ENCODE results near the gene NTN3. TPM values are rescaled to one million over a fixed set of nuclear protein-coding genes. Genes with fewer than 3 reads are reported as not detected.

Gene NTN3
- total and polyA plus RNA-seq, 4 donors: 0.42 TPM; not detected in 3

- no peaks in the 10 kb centered on the region for H3K36me3 ChIP-seq (ENCODE audit: control insufficient read depth in 1 of 2, insufficient read depth in 2 of 2, low read length in 1 of 2)
- H3K9me3 ChIP-seq (ENCODE audit: control insufficient read depth, low read length): no peaks in the 10 kb centered on the region
- DNase-seq (peak in 1 of 2 donors; percentile 71), ATAC-seq (ENCODE audit: low FRiP score) (peak; percentile 24)
- H3K4me3 ChIP-seq (ENCODE audit: low read length in 2 of 2): no peak overlapping the region
- no peak overlapping the region for H3K27ac ChIP-seq (ENCODE audit: low read depth in 1 of 2, low read length in 2 of 2)
- 77% methylated on average over 29 of the region's 29 CpGs for WGBS, 2 donors
- no peaks in the 10 kb centered on the region for H3K27me3 ChIP-seq (ENCODE audit: control insufficient read depth in 1 of 2, insufficient read depth in 2 of 2, low read length in 1 of 2)
- no peaks in the 10 kb centered on the region for H3K4me1 ChIP-seq (ENCODE audit: control insufficient read depth in 1 of 2, insufficient read depth in 2 of 2, low read length in 2 of 2)
- intact Hi-C loops (cut with DNase I): no loop called here
Observed at GRCh38 chr16:2486645-2487516, 15.8 kb downstream of the NTN3 start.

DNA sequence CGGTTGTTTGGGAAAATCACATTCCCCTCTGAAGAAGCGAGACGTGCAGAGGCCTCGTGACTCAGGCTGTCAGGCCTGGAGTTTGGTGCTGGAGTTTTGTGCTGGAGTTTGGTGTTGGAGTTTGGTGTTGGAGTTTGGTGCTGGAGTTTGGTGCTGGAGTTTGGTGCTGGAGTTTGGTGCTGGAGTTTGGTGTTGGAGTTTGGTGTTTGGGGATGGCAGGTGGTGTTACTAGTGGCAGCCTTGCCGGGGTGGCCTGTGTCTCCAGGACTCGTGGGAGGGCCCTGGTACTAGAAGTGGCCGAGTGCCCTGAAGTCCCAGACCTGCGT lies 16.4 kb downstream of the NTN3 start:
- Histone ChIP-seq H3K4me1 (ENCODE audit: control insufficient read depth in 1 of 2, insufficient read depth in 2 of 2, low read length in 2 of 2) (no peaks in the 10 kb centered on the region), H3K36me3 (ENCODE audit: control insufficient read depth in 1 of 2, insufficient read depth in 2 of 2, low read length in 1 of 2) (no peaks in the 10 kb centered on the region), H3K27me3 (ENCODE audit: control insufficient read depth in 1 of 2, insufficient read depth in 2 of 2, low read length in 1 of 2) (no peaks in the 10 kb centered on the region), H3K9me3 (ENCODE audit: control insufficient read depth, low read length) (no peaks in the 10 kb centered on the region), H3K4me3 (ENCODE audit: low read length in 2 of 2) (no peak overlapping the region), H3K27ac (ENCODE audit: low read depth in 1 of 2, low read length in 2 of 2) (no peak overlapping the region)
- DNase-seq: no peak
- intact Hi-C loops (cut with DNase I): no loop called here
- no peak for ATAC-seq (ENCODE audit: low FRiP score)
- WGBS, 2 donors: 84 to 87% methylated on average over 8 of the region's 8 CpGs

DNA sequence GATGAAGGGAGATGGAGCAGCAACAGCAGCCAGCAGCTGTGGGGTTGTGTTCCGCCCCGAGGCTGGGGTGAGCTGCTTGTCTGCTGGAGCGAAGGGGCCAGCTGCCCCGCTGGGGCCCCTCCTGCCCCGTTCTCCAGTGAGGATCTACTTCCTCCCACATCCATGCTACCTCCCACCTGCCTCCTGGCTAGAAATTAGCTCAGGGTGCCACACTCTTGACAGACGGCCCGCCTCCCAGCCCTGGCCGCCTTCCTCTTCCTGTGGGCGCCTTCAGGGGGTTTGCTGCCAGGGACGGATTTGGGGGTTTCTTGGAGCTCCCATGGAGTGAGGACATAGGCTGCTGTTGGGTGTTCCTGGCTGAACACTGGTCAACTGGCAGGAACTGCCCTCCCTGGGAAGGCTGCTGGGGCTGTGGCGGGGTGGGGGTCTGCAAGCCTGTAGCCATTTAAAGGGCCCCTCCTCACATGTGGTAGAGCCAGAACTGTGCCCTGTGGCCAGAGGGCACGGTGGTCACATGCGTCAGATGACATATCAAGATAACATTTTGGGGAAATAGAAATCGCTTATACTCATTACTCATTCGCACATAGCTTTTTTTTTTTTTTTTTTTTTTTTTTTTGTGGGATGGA lies 16.9 kb downstream of the NTN3 start:
- Histone ChIP-seq H3K4me3 (ENCODE audit: low read length in 2 of 2) (no peak overlapping the region), H3K27me3 (ENCODE audit: control insufficient read depth in 1 of 2, insufficient read depth in 2 of 2, low read length in 1 of 2) (no peaks in the 10 kb centered on the region), H3K36me3 (ENCODE audit: control insufficient read depth in 1 of 2, insufficient read depth in 2 of 2, low read length in 1 of 2) (no peaks in the 10 kb centered on the region), H3K27ac (ENCODE audit: low read depth in 1 of 2, low read length in 2 of 2) (no peak overlapping the region), H3K9me3 (ENCODE audit: control insufficient read depth, low read length) (no peaks in the 10 kb centered on the region), H3K4me1 (ENCODE audit: control insufficient read depth in 1 of 2, insufficient read depth in 2 of 2, low read length in 2 of 2) (no peaks in the 10 kb centered on the region)
- intact Hi-C loops (cut with DNase I): no loop called here
- DNase-seq: no peak
- WGBS, 2 donors: 83 to 87% methylated on average over 15 of the region's 15 CpGs
- no peak for ATAC-seq (ENCODE audit: low FRiP score)

- H3K9me3 ChIP-seq (ENCODE audit: control insufficient read depth, low read length): no peaks in the 10 kb centered on the region
- 95 to 96% methylated on average over 16 of the region's 16 CpGs for WGBS, 2 donors
- intact Hi-C loops (cut with DNase I): no loop called here
- H3K4me3 ChIP-seq (ENCODE audit: low read length in 2 of 2): no peak overlapping the region
- H3K27me3 ChIP-seq (ENCODE audit: control insufficient read depth in 1 of 2, insufficient read depth in 2 of 2, low read length in 1 of 2): no peaks in the 10 kb centered on the region
- no peaks in the 10 kb centered on the region for H3K36me3 ChIP-seq (ENCODE audit: control insufficient read depth in 1 of 2, insufficient read depth in 2 of 2, low read length in 1 of 2)
- no peaks in the 10 kb centered on the region for H3K4me1 ChIP-seq (ENCODE audit: control insufficient read depth in 1 of 2, insufficient read depth in 2 of 2, low read length in 2 of 2)
- no peak overlapping the region for H3K27ac ChIP-seq (ENCODE audit: low read depth in 1 of 2, low read length in 2 of 2)
- no peak for DNase-seq
- no peak for ATAC-seq (ENCODE audit: low FRiP score)
Observed at GRCh38 chr16:2489581-2489980, 18.5 kb downstream of the NTN3 start.

GRCh38 chr16:2490190-2491105 lies 19.4 kb downstream of the NTN3 start:
- no peaks in the 10 kb centered on the region for H3K4me1 ChIP-seq (ENCODE audit: control insufficient read depth in 1 of 2, insufficient read depth in 2 of 2, low read length in 2 of 2)
- ATAC-seq (ENCODE audit: low FRiP score) (no peak), DNase-seq (no peak)
- no peaks in the 10 kb centered on the region for H3K9me3 ChIP-seq (ENCODE audit: control insufficient read depth, low read length)
- H3K36me3 ChIP-seq (ENCODE audit: control insufficient read depth in 1 of 2, insufficient read depth in 2 of 2, low read length in 1 of 2): no peaks in the 10 kb centered on the region
- no peak overlapping the region for H3K4me3 ChIP-seq (ENCODE audit: low read length in 2 of 2)
- no peak overlapping the region for H3K27ac ChIP-seq (ENCODE audit: low read depth in 1 of 2, low read length in 2 of 2)
- H3K27me3 ChIP-seq (ENCODE audit: control insufficient read depth in 1 of 2, insufficient read depth in 2 of 2, low read length in 1 of 2): no peaks in the 10 kb centered on the region
- 89 to 90% methylated on average over 23 of the region's 23 CpGs for WGBS, 2 donors
- intact Hi-C loops (cut with DNase I): no loop called here

DNA sequence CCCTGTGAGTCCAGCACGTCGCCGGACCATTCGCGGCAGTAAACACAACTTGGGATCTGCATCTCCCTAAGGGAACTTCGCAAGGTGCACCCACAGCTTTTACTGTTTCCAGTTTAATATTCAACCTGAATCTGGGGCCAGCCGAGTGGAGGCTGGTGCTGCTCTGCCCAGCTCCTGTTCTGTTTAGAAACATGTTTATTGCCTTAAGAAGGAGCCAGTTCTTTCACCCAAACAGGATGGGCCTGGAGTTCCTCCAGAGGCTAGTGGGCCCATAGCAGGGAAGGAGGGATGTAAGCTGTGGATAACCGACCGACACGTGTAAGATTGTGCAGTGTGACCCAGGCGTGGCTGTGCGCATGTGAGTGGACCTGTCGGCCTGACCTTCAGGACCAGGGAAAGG lies 21.2 kb downstream of the NTN3 start:
- no peak overlapping the region for H3K27ac ChIP-seq (ENCODE audit: low read depth in 1 of 2, low read length in 2 of 2)
- no peaks in the 10 kb centered on the region for H3K4me1 ChIP-seq (ENCODE audit: control insufficient read depth in 1 of 2, insufficient read depth in 2 of 2, low read length in 2 of 2)
- no peaks in the 10 kb centered on the region for H3K27me3 ChIP-seq (ENCODE audit: control insufficient read depth in 1 of 2, insufficient read depth in 2 of 2, low read length in 1 of 2)
- DNase-seq (no peak), ATAC-seq (ENCODE audit: low FRiP score) (no peak)
- H3K9me3 ChIP-seq (ENCODE audit: control insufficient read depth, low read length): no peaks in the 10 kb centered on the region
- 87 to 89% methylated on average over 13 of the region's 13 CpGs for WGBS, 2 donors
- intact Hi-C loops (cut with DNase I): no loop called here
- H3K36me3 ChIP-seq (ENCODE audit: control insufficient read depth in 1 of 2, insufficient read depth in 2 of 2, low read length in 1 of 2): no peaks in the 10 kb centered on the region
- no peak overlapping the region for H3K4me3 ChIP-seq (ENCODE audit: low read length in 2 of 2)

GRCh38 chr16:2493605-2494004 lies 22.5 kb downstream of the NTN3 start:
- ATAC-seq (ENCODE audit: low FRiP score): no peak
- no peaks in the 10 kb centered on the region for H3K27me3 ChIP-seq (ENCODE audit: control insufficient read depth in 1 of 2, insufficient read depth in 2 of 2, low read length in 1 of 2)
- no peaks in the 10 kb centered on the region for H3K9me3 ChIP-seq (ENCODE audit: control insufficient read depth, low read length)
- no peaks in the 10 kb centered on the region for H3K4me1 ChIP-seq (ENCODE audit: control insufficient read depth in 1 of 2, insufficient read depth in 2 of 2, low read length in 2 of 2)
- intact Hi-C loops (cut with DNase I): no loop called here
- 19 to 31% methylated on average over 6 of the region's 6 CpGs for WGBS, 2 donors
- no peaks in the 10 kb centered on the region for H3K36me3 ChIP-seq (ENCODE audit: control insufficient read depth in 1 of 2, insufficient read depth in 2 of 2, low read length in 1 of 2)
- no peak overlapping the region for H3K4me3 ChIP-seq (ENCODE audit: low read length in 2 of 2)
- DNase-seq: no peak
- no peak overlapping the region for H3K27ac ChIP-seq (ENCODE audit: low read depth in 1 of 2, low read length in 2 of 2)

DNA sequence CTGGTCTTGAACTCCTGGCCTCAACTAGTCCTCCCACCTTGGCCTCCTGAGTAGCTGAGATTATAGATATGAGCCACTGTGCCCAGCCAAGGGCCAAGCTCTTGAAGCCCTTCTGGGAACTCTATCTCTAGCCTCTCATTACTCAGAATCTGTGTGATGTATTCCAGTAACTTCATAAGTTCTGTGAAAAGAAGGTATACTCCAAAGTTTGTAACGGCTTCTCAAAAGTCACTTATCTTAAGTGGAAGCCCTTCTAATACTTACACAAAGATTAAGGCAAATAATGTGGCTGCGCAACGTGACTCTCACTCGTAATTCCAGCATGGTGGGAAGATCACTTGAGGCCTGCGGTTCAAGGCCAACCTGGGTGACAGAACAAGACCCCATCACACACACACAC lies 23.5 kb downstream of the NTN3 start:
- Histone ChIP-seq H3K9me3 (ENCODE audit: control insufficient read depth, low read length) (no peaks in the 10 kb centered on the region), H3K4me1 (ENCODE audit: control insufficient read depth in 1 of 2, insufficient read depth in 2 of 2, low read length in 2 of 2) (no peaks in the 10 kb centered on the region), H3K27ac (ENCODE audit: low read depth in 1 of 2, low read length in 2 of 2) (no peak overlapping the region), H3K27me3 (ENCODE audit: control insufficient read depth in 1 of 2, insufficient read depth in 2 of 2, low read length in 1 of 2) (no peaks in the 10 kb centered on the region), H3K4me3 (ENCODE audit: low read length in 2 of 2) (no peak overlapping the region), H3K36me3 (ENCODE audit: control insufficient read depth in 1 of 2, insufficient read depth in 2 of 2, low read length in 1 of 2) (no peaks in the 10 kb centered on the region)
- intact Hi-C loops (cut with DNase I): no loop called here
- DNase-seq: no peak
- no peak for ATAC-seq (ENCODE audit: low FRiP score)
- 86 to 93% methylated on average over 5 of the region's 5 CpGs for WGBS, 2 donors
